Measurements from ENCODE around the gene SH3GL1. TPM values are rescaled to one million over a fixed set of nuclear protein-coding genes. Genes with fewer than 3 reads are reported as not detected.

SH3GL1 gene
- total RNA-seq, 4 donors from 2014 or later = 49.4 to 77.2 (median 59.5) TPM

- TF ChIP-seq POLR2AphosphoS5 (IDR thresholded peaks at IDR 0.05) (no peak), EP300 (IDR thresholded peaks at IDR 0.05) (no peak), CTCF (IDR thresholded peaks at IDR 0.05) (no peak), POLR2A (IDR thresholded peaks at IDR 0.05; ENCODE audit: low read depth) (no peak)
- H3K27me3 ChIP-seq = no peaks in the 10 kb centered on the region
- peaks cover 0 to 26% (median 23%) of the 10 kb centered on the region in 4 donors for H3K4me1 ChIP-seq
- 95% methylated on average over 25 of the region's 28 CpGs for WGBS
- intact Hi-C loops (cut with DNase I) = no loop called here
- peaks cover 54 to 88% (median 82%) of the 10 kb centered on the region in 4 donors for H3K36me3 ChIP-seq
- H3K9me3 ChIP-seq = no peaks in the 10 kb centered on the region
- no peak overlapping the region for H3K4me3 ChIP-seq
- peak overlapping the region in 3 of 4 donors; percentile 82 to 87 (median 86) for H3K27ac ChIP-seq (replicated peaks in 1 of 4)
- no peak for DNase-seq (ENCODE audit: extremely low spot score)
These were observed 47.2 kb upstream of the SH3GL1 start for GRCh38 chr19:4447327-4448146.

GRCh38 chr19:4446704-4447200, 46.4 kb upstream of the SH3GL1 start:
- no peak overlapping the region for H3K27ac ChIP-seq (replicated peaks in 1 of 4)
- peaks cover 0 to 26% (median 23%) of the 10 kb centered on the region in 4 donors for H3K4me1 ChIP-seq
- H3K36me3 ChIP-seq = peaks cover 47 to 80% (median 74%) of the 10 kb centered on the region in 4 donors
- no peaks in the 10 kb centered on the region for H3K27me3 ChIP-seq
- TF ChIP-seq CTCF (IDR thresholded peaks at IDR 0.05) (no peak), POLR2A (IDR thresholded peaks at IDR 0.05; ENCODE audit: low read depth) (no peak)
- H3K9me3 ChIP-seq = no peaks in the 10 kb centered on the region
- H3K4me3 ChIP-seq = no peak overlapping the region
- intact Hi-C loops (cut with DNase I) = no loop called here
- 75% methylated on average over 6 of the region's 15 CpGs for WGBS
- no peak for DNase-seq (ENCODE audit: extremely low spot score)

GRCh38 chr19:4445963-4446703, 45.8 kb upstream of the SH3GL1 start:
- Histone ChIP-seq H3K27ac (replicated peaks in 1 of 4) (no peak overlapping the region), H3K36me3 (peaks cover 40 to 74% (median 68%) of the 10 kb centered on the region in 4 donors), H3K4me3 (no peak overlapping the region), H3K4me1 (peaks cover 0 to 26% (median 23%) of the 10 kb centered on the region in 4 donors), H3K9me3 (no peaks in the 10 kb centered on the region), H3K27me3 (no peaks in the 10 kb centered on the region)
- intact Hi-C loops (cut with DNase I) = no loop called here
- WGBS = 88% methylated on average over 37 of the region's 58 CpGs
- no peak for DNase-seq (ENCODE audit: extremely low spot score)
- TF ChIP-seq CTCF (IDR thresholded peaks at IDR 0.05) (no peak), POLR2A (IDR thresholded peaks at IDR 0.05; ENCODE audit: low read depth) (no peak), EP300 (IDR thresholded peaks at IDR 0.05) (no peak), POLR2AphosphoS5 (IDR thresholded peaks at IDR 0.05) (no peak)

- H3K4me1 ChIP-seq = peaks cover 0 to 26% (median 20%) of the 10 kb centered on the region in 4 donors
- no peaks in the 10 kb centered on the region for H3K9me3 ChIP-seq
- H3K27ac ChIP-seq (replicated peaks in 1 of 4) = no peak overlapping the region
- 82% methylated on average over 23 of the region's 36 CpGs for WGBS
- H3K27me3 ChIP-seq = no peaks in the 10 kb centered on the region
- no peak overlapping the region for H3K4me3 ChIP-seq
- TF ChIP-seq POLR2AphosphoS5 (IDR thresholded peaks at IDR 0.05) (no peak), CTCF (IDR thresholded peaks at IDR 0.05) (no peak), POLR2A (IDR thresholded peaks at IDR 0.05; ENCODE audit: low read depth) (no peak), EP300 (IDR thresholded peaks at IDR 0.05) (no peak)
- intact Hi-C loops (cut with DNase I) = no loop called here
- peaks cover 33 to 63% (median 62%) of the 10 kb centered on the region in 4 donors for H3K36me3 ChIP-seq
- DNase-seq (ENCODE audit: extremely low spot score) = no peak
These were observed 44.7 kb upstream of the SH3GL1 start for GRCh38 chr19:4444765-4445741.
